Endodermal cell (in vitro differentiated cells): ENCODE measurements around the gene ASB15. TPM values are rescaled to one million over a fixed set of nuclear protein-coding genes. Genes with fewer than 3 reads are reported as not detected.
A peak's percentile ranks its signal among the peaks of the same experiment; 100 is the strongest.

Source experiments
- DNase-seq: peaks from one replicate; pipeline ENCODE4 v3.0.0-alpha.2; 2017
- H3K27ac ChIP-seq: 2 replicates; pipeline ENCODE4 v1.5.1; 2013; ENCODE audit warnings: mild to moderate bottlenecking, low read depth, low read length, moderate library complexity
- H3K27me3 ChIP-seq: 2 replicates; pipeline ENCODE4 v1.6.1; 2013; ENCODE audit warnings: mild to moderate bottlenecking, low read length, moderate library complexity; ENCODE audit not compliant: insufficient read depth, control insufficient read depth, poor library complexity, severe bottlenecking
- H3K36me3 ChIP-seq: 2 replicates; pipeline ENCODE4 v1.7.0; 2013; ENCODE audit warnings: mild to moderate bottlenecking, low read length, moderate library complexity; ENCODE audit not compliant: control insufficient read depth, insufficient read depth
- H3K4me1 ChIP-seq: one replicate; pipeline ENCODE4 v1.7.0; 2013; ENCODE audit warnings: low read length; ENCODE audit not compliant: control insufficient read depth, insufficient read depth
- H3K4me3 ChIP-seq: 2 replicates; pipeline ENCODE4 v1.5.1; 2013; ENCODE audit warnings: mild to moderate bottlenecking, low read length, moderate library complexity
- H3K9ac ChIP-seq: 2 replicates; pipeline ENCODE4 v1.6.1; 2013; ENCODE audit warnings: mild to moderate bottlenecking, low read length, moderate library complexity; ENCODE audit not compliant: poor library complexity, severe bottlenecking; ENCODE audit errors: extremely low read depth
- H3K9me3 ChIP-seq: 2 replicates; pipeline ENCODE4 v1.6.1; 2013; ENCODE audit warnings: mild to moderate bottlenecking, low read length, moderate library complexity; ENCODE audit not compliant: control insufficient read depth
- H3K27ac Mint-ChIP-seq: 2 replicates; pipeline ENCODE4 v1.8.0; 2020; ENCODE audit warnings: mixed read lengths
- H3K27me3 Mint-ChIP-seq: 2 replicates; pipeline ENCODE4 v1.8.0; 2021; ENCODE audit warnings: mild to moderate bottlenecking, mixed read lengths; ENCODE audit not compliant: insufficient read depth
- H3K36me3 Mint-ChIP-seq: 2 replicates; pipeline ENCODE4 v1.8.0; 2020; ENCODE audit warnings: low read depth, mixed read lengths
- H3K4me1 Mint-ChIP-seq: 2 replicates; pipeline ENCODE4 v1.8.0; 2020; ENCODE audit warnings: mixed read lengths
- H3K4me3 Mint-ChIP-seq: 2 replicates; pipeline ENCODE4 v1.8.0; 2020; ENCODE audit warnings: mild to moderate bottlenecking, moderate library complexity, mixed read lengths
- H3K9me3 Mint-ChIP-seq: 2 replicates; pipeline ENCODE4 v1.8.0; 2020; ENCODE audit warnings: mild to moderate bottlenecking, mixed read lengths
- WGBS, 2 experiments: methylation state at CpG; one replicate each; pipeline versions ENCODE4 v1.1.5 to v1.1.7; 2013; ENCODE audit warnings: missing lambda C conversion rate in 2 of 2, mixed read lengths in 1 of 2; ENCODE audit not compliant: insufficient coverage in 1 of 2, insufficient read length in 1 of 2; 5-methylcytosine and 5-hydroxymethylcytosine counted together
- total RNA-seq, 2 donors: library from RNA; stranded (reverse); fragmentation: NEBNext Ultra II Directional in 1 of 2; extraction: Animal tissue kit (Norgen Biotek cat#: 25700) in 1 of 2; gene quantifications; 2 replicates in 1 of 2; 3 replicates in 1 of 2; pipeline ENCODE4 v1.2.1, GENCODE V29; 2021
- TF ChIP-seq, protein P1 (sequence below): fragments of 200-600 bp; sonication (generic); conservative IDR thresholded peaks from 2 replicates; pipeline ENCODE4 v1.5.0; 2021; ENCODE audit warnings: antibody characterized with exemption, mild to moderate bottlenecking

The ASB15 gene
- total RNA-seq, 2 donors from 2014 or later: not detected

DNA sequence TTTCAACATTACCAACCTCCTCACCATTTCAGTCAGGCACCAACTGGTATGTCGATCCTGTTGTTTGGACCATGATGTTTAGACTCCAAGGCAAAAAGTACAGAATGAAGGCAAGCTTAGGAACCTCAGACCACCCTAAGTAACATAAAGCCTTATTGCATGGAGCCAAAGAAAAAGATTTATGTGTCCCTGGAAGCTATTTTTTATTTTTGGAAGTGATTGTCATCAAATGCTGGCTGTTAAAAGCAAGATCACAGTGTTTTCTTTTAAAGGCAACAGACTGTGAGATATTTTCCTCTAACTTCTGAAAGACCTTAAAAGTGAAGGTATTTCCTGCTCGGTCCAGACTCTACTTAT lies 8.2 kb downstream of the ASB15 start:
- H3K4me1 ChIP-seq: peaks cover 3% of the 10 kb centered on the region
- no peak overlapping the region for H3K9ac ChIP-seq
- Mint-ChIP-seq H3K4me3 (no peak overlapping the region), H3K9me3 (peaks cover 2% of the 10 kb centered on the region), H3K36me3 (no peaks in the 10 kb centered on the region), H3K27ac (no peak overlapping the region), H3K27me3 (peaks cover 4% of the 10 kb centered on the region), H3K4me1 (peaks cover 2% of the 10 kb centered on the region)
- no peak overlapping the region for H3K4me3 ChIP-seq
- H3K27me3 ChIP-seq: no peaks in the 10 kb centered on the region
- WGBS, 2 experiments: 71 to 90% methylated on average over 1 to 2 of the region's 2 CpGs
- TF ChIP-seq, protein P1, sequence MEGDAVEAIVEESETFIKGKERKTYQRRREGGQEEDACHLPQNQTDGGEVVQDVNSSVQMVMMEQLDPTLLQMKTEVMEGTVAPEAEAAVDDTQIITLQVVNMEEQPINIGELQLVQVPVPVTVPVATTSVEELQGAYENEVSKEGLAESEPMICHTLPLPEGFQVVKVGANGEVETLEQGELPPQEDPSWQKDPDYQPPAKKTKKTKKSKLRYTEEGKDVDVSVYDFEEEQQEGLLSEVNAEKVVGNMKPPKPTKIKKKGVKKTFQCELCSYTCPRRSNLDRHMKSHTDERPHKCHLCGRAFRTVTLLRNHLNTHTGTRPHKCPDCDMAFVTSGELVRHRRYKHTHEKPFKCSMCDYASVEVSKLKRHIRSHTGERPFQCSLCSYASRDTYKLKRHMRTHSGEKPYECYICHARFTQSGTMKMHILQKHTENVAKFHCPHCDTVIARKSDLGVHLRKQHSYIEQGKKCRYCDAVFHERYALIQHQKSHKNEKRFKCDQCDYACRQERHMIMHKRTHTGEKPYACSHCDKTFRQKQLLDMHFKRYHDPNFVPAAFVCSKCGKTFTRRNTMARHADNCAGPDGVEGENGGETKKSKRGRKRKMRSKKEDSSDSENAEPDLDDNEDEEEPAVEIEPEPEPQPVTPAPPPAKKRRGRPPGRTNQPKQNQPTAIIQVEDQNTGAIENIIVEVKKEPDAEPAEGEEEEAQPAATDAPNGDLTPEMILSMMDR: no peak
- DNase-seq: no peak
- H3K36me3 ChIP-seq: no peaks in the 10 kb centered on the region
- no peak overlapping the region for H3K27ac ChIP-seq
- no peaks in the 10 kb centered on the region for H3K9me3 ChIP-seq

DNA sequence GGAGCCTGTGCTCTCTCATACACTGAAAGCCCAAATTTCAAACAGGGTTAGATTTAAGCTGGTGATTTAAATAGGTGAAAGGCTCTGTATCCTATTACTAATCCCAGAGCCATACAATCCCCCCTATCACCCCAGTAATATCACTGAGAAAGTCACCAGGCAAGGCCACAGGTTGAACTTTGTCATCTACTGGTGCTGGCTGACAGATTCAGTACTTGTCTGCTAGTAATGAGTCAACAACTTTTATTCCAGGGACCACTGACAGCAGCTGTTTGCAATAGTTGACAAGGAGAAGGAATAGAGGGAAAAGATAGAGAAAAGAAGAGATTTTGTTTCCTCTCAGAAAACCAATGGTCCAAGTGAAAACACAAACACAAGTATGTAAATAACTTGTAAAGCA lies 10.4 kb downstream of the ASB15 start:
- H3K27ac Mint-ChIP-seq: no peak overlapping the region
- H3K36me3 Mint-ChIP-seq: no peaks in the 10 kb centered on the region
- Histone ChIP-seq H3K27ac (no peak overlapping the region), H3K4me1 (peaks cover 3% of the 10 kb centered on the region), H3K9me3 (no peaks in the 10 kb centered on the region), H3K9ac (no peak overlapping the region), H3K4me3 (peak overlapping the region; percentile 17), H3K27me3 (peaks cover 3% of the 10 kb centered on the region), H3K36me3 (no peaks in the 10 kb centered on the region)
- DNase-seq: no peak
- H3K4me1 Mint-ChIP-seq: peaks cover 8% of the 10 kb centered on the region
- TF ChIP-seq, protein P1: no peak
- H3K27me3 Mint-ChIP-seq: peaks cover 13% of the 10 kb centered on the region
- H3K9me3 Mint-ChIP-seq: peaks cover 2% of the 10 kb centered on the region
- H3K4me3 Mint-ChIP-seq: no peak overlapping the region

DNA sequence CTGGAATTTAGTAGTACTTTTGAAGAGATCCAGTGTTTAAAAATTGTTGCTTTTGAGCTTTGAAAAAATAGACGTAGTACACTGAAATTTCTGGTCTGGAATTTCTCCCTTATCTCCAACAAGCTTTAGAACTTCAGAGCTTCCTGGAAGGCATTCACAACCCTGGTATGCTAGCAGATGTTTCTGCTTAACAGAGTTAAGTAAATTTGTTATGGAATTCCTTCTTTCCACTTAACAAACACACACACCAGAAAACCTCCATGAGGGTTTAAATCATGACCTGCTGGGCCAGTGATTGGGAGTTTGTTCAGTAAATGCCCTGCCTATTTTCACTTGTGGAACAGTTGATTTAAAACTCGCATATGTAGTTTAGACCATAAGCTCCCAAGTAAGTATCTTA lies 13.7 kb downstream of the ASB15 start:
- no peaks in the 10 kb centered on the region for H3K36me3 Mint-ChIP-seq
- no peaks in the 10 kb centered on the region for H3K9me3 ChIP-seq
- peaks cover 30% of the 10 kb centered on the region for H3K27me3 Mint-ChIP-seq
- peaks cover 3% of the 10 kb centered on the region for H3K4me1 ChIP-seq
- H3K9ac ChIP-seq: no peak overlapping the region
- TF ChIP-seq, protein P1: no peak
- H3K9me3 Mint-ChIP-seq: peaks cover 2% of the 10 kb centered on the region
- no peak overlapping the region for H3K27ac Mint-ChIP-seq
- H3K27ac ChIP-seq: no peak overlapping the region
- no peaks in the 10 kb centered on the region for H3K36me3 ChIP-seq
- H3K4me1 Mint-ChIP-seq: peaks cover 17% of the 10 kb centered on the region
- 78% methylated on average over 2 of the region's 2 CpGs; no CpG with 5 or more reads in 1 of the 2 experiments for WGBS, 2 experiments
- no peak overlapping the region for H3K4me3 Mint-ChIP-seq
- H3K27me3 ChIP-seq: peaks cover 9% of the 10 kb centered on the region
- H3K4me3 ChIP-seq: peak overlapping the region; percentile 16
- DNase-seq: no peak
